Esophagus muscularis mucosa (tissue), 4 donors: ENCODE data around the gene LCK.

Experiments
- EP300 ChIP-seq: sonication (generic); formaldehyde crosslinking; IDR thresholded peaks from one replicate; pipeline ENCODE4 v1.6.1; 2017; ENCODE audit warnings: antibody characterized with exemption
- POLR2A ChIP-seq: fragments of 450-650 bp; IDR thresholded peaks from one replicate; pipeline ENCODE4 v1.6.1; 2017; ENCODE audit warnings: antibody characterized with exemption, moderate library complexity, mild to moderate bottlenecking, low read depth
- POLR2AphosphoS5 ChIP-seq, 2 donors: sonication (generic); formaldehyde crosslinking; IDR thresholded peaks; one replicate each; pipeline ENCODE4 v1.6.1; 2017; ENCODE audit warnings: antibody characterized with exemption in 2 of 2
- TF ChIP-seq, protein P1 (sequence below), 3 experiments: fragments of 200-600 bp in 2 of 3; fragments of 450-650 bp in 1 of 3; sonication (generic) in 2 of 3; IDR thresholded peaks; one replicate each; pipeline ENCODE4 v1.5.1; 2017 to 2019; ENCODE audit warnings: antibody characterized with exemption in 3 of 3, mild to moderate bottlenecking in 2 of 3, moderate library complexity in 1 of 3

DNA sequence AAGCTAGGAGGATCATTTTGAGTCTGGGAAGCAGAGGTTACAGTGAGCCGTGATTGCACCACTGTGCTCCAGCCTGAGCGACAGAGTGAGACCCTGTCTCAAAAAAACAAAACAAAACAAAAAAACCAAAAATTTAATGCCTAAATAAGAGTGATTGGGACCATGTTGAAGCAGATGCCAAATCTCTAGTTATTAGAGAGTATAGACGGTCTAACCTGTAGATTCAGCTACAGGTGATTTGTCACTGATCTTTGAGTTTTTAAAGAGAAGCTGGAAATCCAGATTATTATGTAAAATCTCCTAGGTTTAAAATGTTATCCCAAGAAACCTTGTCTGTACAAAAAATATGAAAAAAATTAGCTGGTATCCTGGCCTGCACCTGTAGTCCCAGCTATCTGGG, 52.3 kb downstream of the LCK start:
- TF ChIP-seq, protein P1, sequence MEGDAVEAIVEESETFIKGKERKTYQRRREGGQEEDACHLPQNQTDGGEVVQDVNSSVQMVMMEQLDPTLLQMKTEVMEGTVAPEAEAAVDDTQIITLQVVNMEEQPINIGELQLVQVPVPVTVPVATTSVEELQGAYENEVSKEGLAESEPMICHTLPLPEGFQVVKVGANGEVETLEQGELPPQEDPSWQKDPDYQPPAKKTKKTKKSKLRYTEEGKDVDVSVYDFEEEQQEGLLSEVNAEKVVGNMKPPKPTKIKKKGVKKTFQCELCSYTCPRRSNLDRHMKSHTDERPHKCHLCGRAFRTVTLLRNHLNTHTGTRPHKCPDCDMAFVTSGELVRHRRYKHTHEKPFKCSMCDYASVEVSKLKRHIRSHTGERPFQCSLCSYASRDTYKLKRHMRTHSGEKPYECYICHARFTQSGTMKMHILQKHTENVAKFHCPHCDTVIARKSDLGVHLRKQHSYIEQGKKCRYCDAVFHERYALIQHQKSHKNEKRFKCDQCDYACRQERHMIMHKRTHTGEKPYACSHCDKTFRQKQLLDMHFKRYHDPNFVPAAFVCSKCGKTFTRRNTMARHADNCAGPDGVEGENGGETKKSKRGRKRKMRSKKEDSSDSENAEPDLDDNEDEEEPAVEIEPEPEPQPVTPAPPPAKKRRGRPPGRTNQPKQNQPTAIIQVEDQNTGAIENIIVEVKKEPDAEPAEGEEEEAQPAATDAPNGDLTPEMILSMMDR (IDR thresholded peaks at IDR 0.05) = no peak
- TF ChIP-seq POLR2A (no peak), POLR2AphosphoS5 (IDR thresholded peaks at IDR 0.05) (no peak), EP300 (no peak)
